HG02588 (cell line): ENCODE measurements around the gene TLN1.

Source experiments
- ATAC-seq: cut with Tn5 transposase; IDR thresholded peaks from one replicate; pipeline ENCODE4 v1.9.1; 2021; ENCODE audit warnings: mild to moderate bottlenecking, moderate library complexity; ENCODE audit not compliant: unreplicated experiment

TLN1 gene

GRCh38 chr9:35711501-35712428 is 20.2 kb downstream of the TLN1 start:
- ATAC-seq = no peak

DNA sequence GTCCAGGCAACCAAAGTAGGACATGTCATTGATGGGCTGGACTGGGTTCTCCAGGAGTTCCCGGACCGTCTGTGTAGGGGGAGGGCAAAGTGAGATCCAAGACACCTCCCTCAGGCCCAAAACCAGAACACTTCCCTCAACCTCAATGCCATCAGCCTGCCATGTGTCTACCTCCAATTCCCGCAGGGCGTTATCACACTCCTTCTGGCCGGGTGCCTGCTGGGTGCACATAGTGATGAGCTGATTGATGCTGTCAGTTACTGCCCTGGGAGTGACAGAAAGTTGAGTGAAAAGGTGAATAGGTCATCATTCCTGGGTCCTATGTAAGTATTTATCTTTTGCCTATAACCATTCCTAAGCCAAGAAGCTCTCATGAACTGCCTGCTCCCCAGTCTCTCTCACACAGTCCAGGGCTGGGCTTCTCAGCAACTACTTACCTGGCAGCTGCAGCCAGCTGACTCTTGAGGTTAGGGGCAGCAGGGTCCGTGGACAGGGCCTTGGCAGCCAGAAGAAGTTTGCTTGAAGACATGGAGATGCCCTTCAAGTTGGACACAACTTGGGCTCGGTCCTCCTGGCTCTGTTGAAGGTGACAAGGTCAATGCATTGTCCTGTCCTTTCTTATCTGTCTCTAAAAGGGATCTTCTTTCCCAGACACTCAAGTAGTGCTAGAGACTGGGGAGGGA is 21.0 kb downstream of the TLN1 start:
- ATAC-seq = no peak

DNA sequence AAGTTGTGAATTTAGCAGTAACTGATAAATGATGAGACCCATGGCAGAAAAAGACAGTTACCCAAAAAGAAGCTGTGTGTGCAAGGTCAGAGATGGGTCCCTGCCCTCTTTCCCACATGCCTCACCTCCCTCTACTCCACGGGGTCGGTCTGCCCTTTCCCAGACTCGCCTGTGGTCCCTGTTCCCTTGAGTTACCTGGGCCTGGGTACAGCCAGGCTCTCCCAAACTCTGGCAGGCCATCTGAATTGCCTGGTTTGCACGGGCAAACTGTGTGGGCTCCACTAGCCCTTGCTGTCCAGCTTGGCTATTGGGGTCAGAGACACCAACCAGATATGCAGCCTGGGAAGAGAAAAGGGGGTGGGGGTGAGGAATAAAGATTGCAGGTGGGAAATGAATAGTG is 23.8 kb downstream of the TLN1 start:
- no peak for ATAC-seq

- no peak for ATAC-seq
Measured at GRCh38 chr9:35706951-35707350, 25.0 kb downstream of the TLN1 start.

GRCh38 chr9:35705836-35706430 is 26.1 kb downstream of the TLN1 start:
- ATAC-seq = no peak

- ATAC-seq = no peak
Measured at GRCh38 chr9:35705372-35705771, 26.6 kb downstream of the TLN1 start.

- no peak for ATAC-seq
Measured at GRCh38 chr9:35703906-35704672, 27.9 kb downstream of the TLN1 start.

DNA sequence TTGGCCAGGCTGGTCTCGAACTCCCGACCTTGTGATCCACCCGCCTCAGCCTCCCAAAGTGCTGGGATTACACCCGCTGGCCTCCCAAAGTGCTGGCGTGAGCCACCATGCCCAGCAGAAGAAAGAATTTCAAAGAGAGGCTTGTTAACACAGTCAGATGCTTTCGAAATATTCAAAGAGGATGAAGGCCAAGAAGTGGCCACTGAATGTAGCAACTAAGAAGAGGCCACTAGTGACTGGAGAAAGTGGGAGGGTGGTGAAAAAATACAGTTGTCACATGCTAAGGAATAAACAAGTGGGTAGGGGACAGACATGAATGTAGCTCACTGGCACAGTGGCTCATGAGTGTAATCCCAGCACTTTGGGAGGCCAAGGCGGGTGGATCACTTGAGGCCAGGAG is 29.3 kb downstream of the TLN1 start:
- ATAC-seq = no peak

DNA sequence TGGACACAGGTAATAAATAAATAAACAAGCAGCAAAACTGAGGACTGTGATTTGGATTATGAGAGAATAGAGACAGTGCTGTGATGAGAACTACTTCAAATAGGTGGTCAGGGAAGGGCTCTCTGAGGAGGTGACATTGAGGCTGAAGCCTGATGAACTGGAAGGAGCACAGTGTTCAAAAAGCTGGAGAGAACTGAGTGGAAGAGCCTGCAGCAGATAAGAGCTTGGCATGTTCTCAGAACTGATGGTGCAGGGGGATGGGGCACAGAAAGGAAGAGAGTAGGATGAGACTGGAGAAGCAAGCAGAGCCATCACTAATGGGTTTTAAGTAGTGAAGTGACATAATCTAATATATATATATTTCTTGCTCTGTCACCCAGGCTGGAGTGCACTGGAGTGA is 31.1 kb downstream of the TLN1 start:
- no peak for ATAC-seq

DNA sequence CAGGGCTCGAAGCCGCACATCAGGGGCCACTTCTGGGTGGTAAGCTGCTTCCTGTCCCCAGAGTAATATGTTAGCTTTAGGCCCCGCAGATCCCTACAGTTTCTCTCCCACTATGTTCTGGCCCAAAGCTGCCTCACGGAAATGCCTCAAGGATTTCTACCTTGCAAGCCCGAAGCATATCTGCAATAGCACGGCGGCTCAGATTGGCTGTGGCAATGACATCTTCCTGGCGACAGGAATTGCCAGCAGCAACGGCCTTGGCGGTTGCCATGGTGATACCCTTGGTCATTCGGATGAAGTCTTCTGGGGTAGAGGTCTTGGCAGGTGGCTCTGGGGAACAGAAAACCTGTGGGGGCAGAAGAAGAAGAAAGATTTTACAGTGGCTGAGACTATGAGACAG is 32.0 kb downstream of the TLN1 start:
- ATAC-seq = no peak

DNA sequence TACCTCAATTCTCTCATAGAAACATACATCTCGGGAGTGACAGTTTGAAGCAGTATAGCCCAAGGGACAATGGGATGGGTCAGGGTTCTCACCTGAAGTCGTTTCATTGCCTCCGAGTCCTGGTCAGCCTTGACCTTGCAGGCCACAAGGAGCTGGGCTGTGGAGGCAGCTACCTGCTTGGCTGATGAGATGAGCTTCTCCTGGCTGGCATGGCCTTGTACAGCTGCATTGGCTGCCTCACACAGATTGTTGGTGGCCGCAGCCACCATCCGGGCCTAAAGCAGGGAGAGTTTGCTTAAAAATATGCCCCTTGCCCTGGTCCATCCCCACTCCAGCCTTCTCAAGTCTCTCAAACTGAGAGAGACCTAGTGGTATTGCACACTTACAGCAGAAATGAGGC is 33.8 kb downstream of the TLN1 start:
- no peak for ATAC-seq

DNA sequence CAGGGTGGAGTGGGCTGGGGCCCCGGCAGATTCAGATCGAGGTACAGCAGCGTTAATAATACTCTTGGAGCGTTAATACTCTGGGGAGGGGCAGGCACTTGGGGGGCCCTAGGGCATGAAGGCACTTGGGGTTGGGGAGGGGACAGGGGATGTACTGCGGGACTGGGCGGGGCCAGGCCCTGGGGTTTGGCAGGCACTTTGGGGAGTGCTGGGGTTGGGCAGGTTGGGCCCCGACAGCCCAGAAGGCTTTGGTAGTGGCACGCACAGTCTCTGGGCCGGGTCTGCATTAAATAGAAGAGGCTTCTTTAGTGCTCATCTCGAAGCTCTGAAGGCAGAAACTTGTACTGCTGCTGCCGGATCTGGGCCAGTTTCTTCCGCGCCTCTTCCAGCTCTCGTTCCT is 34.5 kb downstream of the TLN1 start:
- no peak for ATAC-seq

DNA sequence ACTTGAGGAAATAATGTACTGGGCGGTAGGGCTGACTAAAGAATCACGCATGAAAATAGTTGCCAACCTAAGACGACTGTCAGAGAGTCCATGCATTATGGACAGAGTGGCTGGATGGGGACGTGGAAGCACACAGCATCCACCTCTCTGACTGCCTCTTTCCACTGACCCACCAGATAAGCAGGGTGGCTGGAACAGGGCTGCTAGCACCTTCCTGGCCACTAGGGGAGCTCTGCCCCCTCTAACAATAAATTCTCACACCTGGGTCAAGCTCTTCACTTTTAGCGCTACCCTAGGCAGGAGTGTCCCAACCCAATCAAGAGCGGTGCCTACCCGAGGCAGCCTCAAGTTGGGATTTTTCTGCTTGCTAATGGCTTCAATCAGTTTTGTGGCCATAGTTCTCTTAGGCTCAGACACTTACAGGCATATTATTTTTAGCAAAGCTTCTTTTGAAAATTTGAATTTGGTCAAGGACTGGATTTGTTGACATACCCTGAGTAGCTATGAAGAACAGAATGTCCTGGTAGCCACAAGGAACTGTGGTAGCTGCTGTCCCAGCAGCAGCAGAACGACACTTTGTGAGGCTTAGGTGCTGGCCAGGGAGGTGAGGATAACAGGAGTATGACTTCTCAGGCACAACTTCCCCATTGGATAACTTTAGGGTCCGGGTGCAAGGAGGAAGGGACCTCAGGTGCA is 35.3 kb downstream of the TLN1 start:
- ATAC-seq = peak; percentile 82

GRCh38 chr9:35695943-35696401 is 36.0 kb downstream of the TLN1 start:
- ATAC-seq = no peak

- ATAC-seq = no peak
Measured at GRCh38 chr9:35691757-35692301, 40.2 kb downstream of the TLN1 start.

DNA sequence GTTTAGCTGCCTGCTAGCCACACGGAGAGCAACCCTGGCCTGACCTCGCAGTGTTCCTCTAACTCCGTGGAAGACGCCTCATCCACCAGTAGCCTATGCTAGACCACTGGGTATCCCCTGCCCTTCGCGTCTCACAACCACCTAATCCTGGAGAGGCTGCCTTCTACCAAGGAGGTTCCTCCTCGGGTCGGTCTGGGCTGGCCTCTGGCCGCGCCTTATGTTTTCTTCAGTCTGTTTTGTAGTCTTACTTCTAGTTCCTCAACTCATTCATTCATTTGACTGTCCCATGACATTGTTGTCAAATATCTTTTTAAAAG is 40.7 kb downstream of the TLN1 start:
- no peak for ATAC-seq

DNA sequence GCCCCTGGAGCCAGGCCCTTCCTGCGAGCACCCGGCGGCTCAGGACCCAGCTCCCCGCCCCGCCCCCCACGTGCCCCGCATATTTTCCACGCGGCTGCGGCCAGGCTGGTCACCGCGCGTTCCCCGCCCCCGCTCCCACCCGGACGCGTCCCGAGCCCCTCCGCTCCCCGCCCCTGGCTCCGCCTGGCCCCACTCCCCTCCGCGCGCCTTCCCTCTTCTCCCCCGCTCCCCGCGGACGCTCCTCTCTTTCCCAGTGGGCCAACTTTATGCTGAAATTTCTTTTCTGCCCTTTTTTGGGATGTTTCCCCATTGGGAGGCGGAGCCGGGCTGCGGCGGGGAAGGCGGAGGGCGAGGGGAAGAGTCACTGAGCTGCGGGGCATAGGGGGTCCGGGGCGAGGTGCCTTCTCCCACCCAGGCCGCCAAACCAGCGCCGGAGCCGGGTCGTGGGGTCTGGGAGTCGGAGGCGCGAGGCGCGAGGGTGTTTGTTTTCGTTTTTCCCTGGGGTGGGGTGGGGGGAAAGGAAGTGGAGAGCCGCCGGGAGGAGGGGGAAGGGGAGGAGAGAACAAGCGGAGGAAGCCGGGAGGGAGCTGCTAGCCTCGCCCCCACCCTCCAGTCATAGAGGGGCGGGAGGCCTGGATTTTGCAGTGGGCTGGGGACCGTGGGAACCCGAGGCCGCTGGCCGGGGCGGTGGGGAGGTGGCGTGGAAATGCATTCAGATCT is 41.2 kb downstream of the TLN1 start:
- no peak for ATAC-seq

GRCh38 chr9:35690294-35690613 is 41.7 kb downstream of the TLN1 start:
- ATAC-seq = no peak

- ATAC-seq = no peak
Measured at GRCh38 chr9:35689542-35690293, 42.3 kb downstream of the TLN1 start, which contains the start of gene TPM2. TPM2 (minus strand) TSS chr9:35689925; CDS start chr9:35689817, 108 bp downstream.
